DND-41 (cell line): Measurements from ENCODE around the gene MAP2K3.

Source experiments
- ATAC-seq: fragments of 200-7000 bp; cut with Tn5 transposase; 3 replicates; pipeline ENCODE4 v1.9.1; 2021; ENCODE audit warnings: low read depth; ENCODE audit not compliant: insufficient read depth
- DNase-seq: peaks from one replicate; pipeline ENCODE4 v3.0.0-alpha.2; 2020
- H2AFZ ChIP-seq: 2 replicates; pipeline ENCODE4 v1.6.0; 2012; ENCODE audit warnings: low read depth, low read length
- H3K27ac ChIP-seq: 2 replicates; pipeline ENCODE4 v1.5.1; 2012; ENCODE audit warnings: low read length, inconsistent platforms
- H3K27me3 ChIP-seq: fragments of 200-600 bp; sonication (generic); 2 replicates; pipeline ENCODE4 v1.6.0; 2012; ENCODE audit warnings: low read length, mild to moderate bottlenecking, inconsistent platforms; ENCODE audit not compliant: insufficient read depth, poor library complexity
- H3K36me3 ChIP-seq: 2 replicates; pipeline ENCODE4 v1.5.1; 2012; ENCODE audit warnings: low read length, inconsistent platforms; ENCODE audit not compliant: insufficient read depth
- H3K4me1 ChIP-seq: 2 replicates; pipeline ENCODE4 v1.5.1; 2012; ENCODE audit warnings: mild to moderate bottlenecking, low read length; ENCODE audit not compliant: insufficient read depth
- H3K4me2 ChIP-seq: 2 replicates; pipeline ENCODE4 v1.6.0; 2012; ENCODE audit warnings: mild to moderate bottlenecking, moderate library complexity, low read length, inconsistent platforms; ENCODE audit not compliant: insufficient read depth
- H3K4me3 ChIP-seq, 2 experiments: fragments of 200-600 bp in 1 of 2; shearing (Covaris generic) in 1 of 2; 2 replicates each; pipeline ENCODE4 v1.5.1; 2012 to 2016; ENCODE audit warnings: inconsistent platforms in 2 of 2, low read length in 2 of 2, mild to moderate bottlenecking in 2 of 2, low read depth in 1 of 2, moderate library complexity in 1 of 2
- H3K79me2 ChIP-seq: 2 replicates; pipeline ENCODE4 v1.6.0; 2012; ENCODE audit warnings: low read length, inconsistent platforms; ENCODE audit not compliant: insufficient read depth
- H3K9ac ChIP-seq: 2 replicates; pipeline ENCODE4 v1.6.0; 2012; ENCODE audit warnings: low read depth, mild to moderate bottlenecking, inconsistent platforms, low read length, moderate library complexity
- H3K9me3 ChIP-seq: 2 replicates; pipeline ENCODE4 v1.5.1; 2012; ENCODE audit warnings: low read length, moderate library complexity, mild to moderate bottlenecking, inconsistent platforms; ENCODE audit not compliant: insufficient read depth, severe bottlenecking
- H4K20me1 ChIP-seq: 2 replicates; pipeline ENCODE4 v1.6.0; 2012; ENCODE audit warnings: low read length; ENCODE audit not compliant: insufficient read depth
- EZH2 ChIP-seq: IDR thresholded peaks from 3 replicates; pipeline ENCODE4 v1.6.1; 2012; ENCODE audit warnings: borderline replicate concordance, low read depth, mild to moderate bottlenecking, moderate library complexity, low read length, inconsistent platforms; ENCODE audit not compliant: severe bottlenecking
- TF ChIP-seq, protein P1 (sequence below): IDR thresholded peaks from 2 replicates; pipeline ENCODE4 v1.5.1; 2012; ENCODE audit warnings: borderline replicate concordance, low read length, moderate library complexity, mild to moderate bottlenecking; ENCODE audit not compliant: poor library complexity, severe bottlenecking; ENCODE audit errors: extremely low read depth

Gene MAP2K3

DNA sequence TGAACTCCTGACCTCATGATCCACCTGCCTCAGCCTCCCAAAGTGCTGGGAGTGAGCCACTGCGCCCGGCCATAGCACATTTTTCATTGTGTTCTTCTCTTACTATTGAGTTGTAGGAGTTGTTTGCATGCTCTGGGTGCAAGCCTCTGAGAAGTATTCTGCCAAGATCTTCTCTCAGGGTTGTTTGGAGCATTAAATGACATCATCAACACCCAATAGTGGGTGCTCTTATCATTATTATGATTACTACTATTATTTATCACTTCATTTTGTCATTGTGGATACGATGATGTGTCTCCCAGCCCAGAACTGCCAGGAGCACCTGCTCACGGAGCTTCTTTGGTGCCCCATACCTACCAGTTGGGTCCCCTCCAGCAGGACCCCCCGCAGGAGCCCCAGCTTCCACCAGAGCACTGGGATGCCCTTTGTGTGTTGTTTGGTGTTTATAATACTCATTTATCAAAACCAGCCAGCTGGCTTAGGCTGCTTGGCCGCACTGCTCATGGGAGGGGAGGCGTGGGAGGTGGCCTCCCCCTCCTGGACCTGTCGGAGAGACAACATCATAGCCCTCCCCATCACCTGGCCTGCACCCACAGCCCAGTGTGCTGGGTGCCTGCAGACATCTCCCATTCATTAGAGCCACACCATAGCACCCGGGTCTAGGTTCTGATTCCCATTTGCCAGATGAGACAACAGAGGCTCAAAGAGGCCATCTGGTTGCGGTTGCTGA lies 12.9 kb upstream of the MAP2K3 start:
- H3K36me3 ChIP-seq = no peaks in the 10 kb centered on the region
- ATAC-seq (no peak), DNase-seq (no peak)
- H3K4me3 ChIP-seq = no peak overlapping the region
- no peaks in the 10 kb centered on the region for H3K79me2 ChIP-seq
- H3K4me2 ChIP-seq = no peak overlapping the region
- peaks cover 20% of the 10 kb centered on the region for H3K4me1 ChIP-seq
- H3K9me3 ChIP-seq = no peaks in the 10 kb centered on the region
- no peak overlapping the region for H2AFZ ChIP-seq
- H3K27me3 ChIP-seq = no peaks in the 10 kb centered on the region
- H3K9ac ChIP-seq = no peak overlapping the region
- H4K20me1 ChIP-seq = no peaks in the 10 kb centered on the region
- TF ChIP-seq EZH2 = no peak
- TF ChIP-seq, protein P1, sequence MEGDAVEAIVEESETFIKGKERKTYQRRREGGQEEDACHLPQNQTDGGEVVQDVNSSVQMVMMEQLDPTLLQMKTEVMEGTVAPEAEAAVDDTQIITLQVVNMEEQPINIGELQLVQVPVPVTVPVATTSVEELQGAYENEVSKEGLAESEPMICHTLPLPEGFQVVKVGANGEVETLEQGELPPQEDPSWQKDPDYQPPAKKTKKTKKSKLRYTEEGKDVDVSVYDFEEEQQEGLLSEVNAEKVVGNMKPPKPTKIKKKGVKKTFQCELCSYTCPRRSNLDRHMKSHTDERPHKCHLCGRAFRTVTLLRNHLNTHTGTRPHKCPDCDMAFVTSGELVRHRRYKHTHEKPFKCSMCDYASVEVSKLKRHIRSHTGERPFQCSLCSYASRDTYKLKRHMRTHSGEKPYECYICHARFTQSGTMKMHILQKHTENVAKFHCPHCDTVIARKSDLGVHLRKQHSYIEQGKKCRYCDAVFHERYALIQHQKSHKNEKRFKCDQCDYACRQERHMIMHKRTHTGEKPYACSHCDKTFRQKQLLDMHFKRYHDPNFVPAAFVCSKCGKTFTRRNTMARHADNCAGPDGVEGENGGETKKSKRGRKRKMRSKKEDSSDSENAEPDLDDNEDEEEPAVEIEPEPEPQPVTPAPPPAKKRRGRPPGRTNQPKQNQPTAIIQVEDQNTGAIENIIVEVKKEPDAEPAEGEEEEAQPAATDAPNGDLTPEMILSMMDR = no peak
- no peak overlapping the region for H3K27ac ChIP-seq

DNA sequence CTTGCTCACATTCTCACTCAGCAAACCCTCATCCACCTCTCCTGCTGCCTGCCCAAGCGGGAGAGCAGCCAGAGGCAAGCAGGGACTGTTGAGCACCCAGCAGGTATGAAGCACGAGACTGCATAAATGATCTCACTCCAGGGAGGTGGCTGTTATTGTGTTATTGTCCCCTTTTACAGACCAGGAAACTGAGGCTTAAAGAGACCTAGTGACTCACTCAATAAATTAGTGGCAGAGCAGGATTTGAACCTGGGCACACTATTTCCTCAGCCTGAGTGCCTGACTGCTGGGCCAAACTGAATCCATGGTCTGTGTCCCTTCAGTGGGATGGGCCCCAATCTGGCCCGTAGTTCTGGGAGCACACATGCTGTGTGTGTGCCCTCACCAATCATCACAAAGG lies 12.3 kb upstream of the MAP2K3 start:
- H2AFZ ChIP-seq = no peak overlapping the region

DNA sequence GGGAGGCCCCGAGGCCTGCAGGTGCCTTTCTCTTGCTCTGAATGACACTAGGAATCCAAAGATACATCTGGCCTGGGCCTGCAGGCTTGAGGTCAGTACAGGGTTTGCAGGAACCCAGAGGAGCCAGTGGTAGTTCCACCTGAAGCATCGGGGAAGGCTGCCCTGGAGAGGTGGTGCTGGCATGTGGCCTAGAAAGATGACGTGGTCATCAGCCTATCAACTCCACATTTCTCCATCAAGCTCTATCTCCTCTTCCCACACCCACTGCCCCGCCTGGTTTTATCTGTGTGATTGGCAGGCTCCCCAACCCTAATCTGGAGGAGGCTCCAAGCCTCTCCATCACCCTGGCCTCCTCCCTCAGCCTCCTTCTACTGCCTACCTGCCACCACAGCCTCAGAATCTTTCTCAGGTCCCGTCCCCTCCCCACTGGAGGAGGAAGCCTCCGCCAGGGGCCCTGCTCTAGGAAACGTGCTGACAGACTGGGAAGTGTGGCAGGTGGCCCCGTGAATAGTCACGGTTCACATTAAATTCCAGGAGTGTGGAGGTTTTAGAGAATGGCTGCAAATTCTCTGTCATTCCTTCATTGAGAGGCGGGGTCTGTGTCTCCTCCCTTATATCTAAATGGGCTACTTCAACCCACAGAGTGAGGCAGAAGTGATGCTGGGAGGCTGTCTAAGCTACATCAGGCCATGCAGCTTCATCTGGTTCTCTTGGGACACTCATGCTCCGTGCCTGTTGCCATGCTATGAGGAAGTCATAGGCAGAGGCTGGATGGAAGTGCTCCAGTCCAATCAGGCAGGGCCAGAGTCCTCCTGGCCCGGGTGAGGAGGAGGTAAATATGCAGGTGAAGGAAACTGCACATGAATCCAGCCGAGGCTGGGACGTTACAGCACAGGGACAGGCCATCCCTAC lies 11.4 kb upstream of the MAP2K3 start:
- Histone ChIP-seq H3K27me3 (no peaks in the 10 kb centered on the region), H3K9me3 (no peaks in the 10 kb centered on the region), H3K27ac (no peak overlapping the region), H4K20me1 (no peaks in the 10 kb centered on the region), H3K9ac (no peak overlapping the region), H3K4me1 (peaks cover 19% of the 10 kb centered on the region), H3K4me2 (no peak overlapping the region), H3K36me3 (no peaks in the 10 kb centered on the region), H3K4me3 (no peak overlapping the region), H3K79me2 (no peaks in the 10 kb centered on the region), H2AFZ (no peak overlapping the region; the same call in 1 of the 2 replicates)
- no peak for TF ChIP-seq EZH2
- TF ChIP-seq, protein P1 = no peak
- ATAC-seq (no peak), DNase-seq (no peak)

More for the DNA sequence above, 12.3 kb upstream of the MAP2K3 start:
- Histone ChIP-seq H3K79me2 (no peaks in the 10 kb centered on the region), H3K4me1 (peaks cover 20% of the 10 kb centered on the region), H3K9me3 (no peaks in the 10 kb centered on the region), H3K4me2 (no peak overlapping the region), H3K4me3 (no peak overlapping the region), H3K27me3 (no peaks in the 10 kb centered on the region), H3K36me3 (no peaks in the 10 kb centered on the region), H3K27ac (no peak overlapping the region), H4K20me1 (no peaks in the 10 kb centered on the region), H3K9ac (no peak overlapping the region)
- DNase-seq (no peak), ATAC-seq (no peak)
- TF ChIP-seq, protein P1 = no peak
- no peak for TF ChIP-seq EZH2
